8988T (cell line): ENCODE measurements around the gene DIS3L2.
A peak's percentile ranks its signal among the peaks of the same experiment; 100 is the strongest.
"Not testable (repeated sequence)": the region's sequence is repeated elsewhere in the genome, so short reads cannot be mapped to it uniquely, and the experiment has no call there.

Source experiments
- DNase-seq: peaks from one replicate; pipeline ENCODE4 v3.0.0; 2011

Gene DIS3L2

DNA sequence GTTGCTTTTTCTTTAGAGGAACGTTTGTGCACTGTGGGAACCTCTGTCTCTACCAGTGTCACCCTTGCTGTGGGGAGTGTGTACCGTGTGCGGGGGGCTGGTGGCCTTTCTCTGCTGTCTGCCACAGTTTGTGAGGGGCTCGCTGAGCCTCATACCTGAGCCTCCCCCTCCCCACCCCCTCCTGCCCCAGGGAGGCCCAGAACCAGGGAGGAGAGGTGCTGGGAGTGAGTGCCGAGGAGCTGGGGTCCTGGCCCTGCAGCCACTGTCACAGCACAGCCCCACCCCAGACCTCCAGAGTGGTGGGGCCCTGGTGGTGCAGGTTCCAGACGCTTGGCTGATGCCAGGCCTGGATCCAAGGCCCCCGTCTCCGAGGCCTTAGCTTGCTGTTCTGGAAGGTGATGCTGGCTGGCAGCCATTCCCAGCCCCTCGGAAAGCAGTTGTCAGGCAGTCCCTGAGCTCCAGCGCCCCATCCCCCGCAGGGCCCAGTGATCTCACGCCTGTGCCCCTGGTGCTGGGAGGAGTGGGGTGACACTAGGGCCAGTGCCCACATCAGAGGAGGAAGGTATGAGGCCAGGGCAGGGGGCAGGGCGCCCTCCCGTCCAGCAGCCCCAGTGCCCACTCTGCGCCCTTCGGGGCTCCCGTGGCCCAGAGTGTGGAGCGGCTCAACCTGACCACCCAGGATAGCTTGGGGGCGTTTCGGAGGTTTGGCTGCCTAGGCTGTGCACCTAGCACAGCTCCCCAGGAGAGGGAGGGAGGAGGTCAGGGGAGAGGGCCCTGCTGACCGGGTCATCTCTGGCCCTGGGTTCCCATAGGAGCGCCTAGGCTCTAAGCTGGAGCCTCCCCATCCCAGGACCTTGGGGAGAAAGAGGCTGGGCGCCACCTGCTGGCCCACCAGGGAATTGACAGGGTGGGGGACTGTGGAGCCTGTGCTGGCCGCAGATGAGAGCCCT is 364.1 kb downstream of the DIS3L2 start:
- DNase-seq: no peak

GRCh38 chr2:232326274-232327104 is 365.0 kb downstream of the DIS3L2 start:
- DNase-seq: not testable (repeated sequence)

DNA sequence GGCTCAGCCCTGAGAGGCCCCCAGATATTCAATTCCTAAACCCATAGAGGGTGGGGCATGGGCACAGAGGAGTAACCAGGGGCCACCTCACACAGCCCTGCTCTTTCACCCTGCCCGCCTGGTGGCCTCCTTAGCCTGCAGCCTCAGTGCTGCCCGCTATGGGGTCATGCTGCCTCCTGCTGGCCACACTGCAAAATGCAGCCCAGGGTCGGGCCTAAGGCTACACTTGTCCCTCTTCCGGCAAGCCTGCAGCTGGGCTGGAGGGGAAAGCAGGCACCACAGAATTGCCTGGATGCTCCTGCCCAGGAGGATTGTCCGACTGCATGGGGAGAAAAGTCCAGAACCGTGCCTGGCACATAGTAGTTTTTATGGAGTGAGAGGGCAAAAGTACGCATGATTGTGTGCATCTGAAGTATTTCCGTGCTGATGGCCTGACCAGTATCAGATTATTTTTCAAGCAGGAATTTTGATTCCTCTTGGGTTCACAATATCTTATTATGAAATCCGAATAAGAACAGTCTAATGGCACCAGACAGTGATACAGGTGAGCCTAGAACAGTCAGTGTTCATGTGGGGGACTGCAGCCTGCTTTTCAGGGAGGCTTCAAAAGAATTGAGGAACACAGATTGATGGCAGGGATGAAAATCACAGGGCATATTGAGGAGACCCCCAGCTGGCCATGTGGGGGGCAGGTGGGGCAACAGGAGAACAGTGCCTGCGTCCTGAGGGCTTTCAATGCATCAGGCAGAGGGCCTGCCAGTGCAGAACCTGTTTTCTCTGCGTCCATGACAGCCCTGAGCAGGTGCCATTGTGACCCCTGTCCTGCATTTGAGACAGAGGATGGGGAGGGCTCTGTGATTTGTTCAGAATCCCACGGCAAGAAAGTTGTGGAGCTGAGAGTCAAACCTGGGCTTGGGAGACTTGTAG is 365.9 kb downstream of the DIS3L2 start:
- DNase-seq: peak; percentile 82

DNA sequence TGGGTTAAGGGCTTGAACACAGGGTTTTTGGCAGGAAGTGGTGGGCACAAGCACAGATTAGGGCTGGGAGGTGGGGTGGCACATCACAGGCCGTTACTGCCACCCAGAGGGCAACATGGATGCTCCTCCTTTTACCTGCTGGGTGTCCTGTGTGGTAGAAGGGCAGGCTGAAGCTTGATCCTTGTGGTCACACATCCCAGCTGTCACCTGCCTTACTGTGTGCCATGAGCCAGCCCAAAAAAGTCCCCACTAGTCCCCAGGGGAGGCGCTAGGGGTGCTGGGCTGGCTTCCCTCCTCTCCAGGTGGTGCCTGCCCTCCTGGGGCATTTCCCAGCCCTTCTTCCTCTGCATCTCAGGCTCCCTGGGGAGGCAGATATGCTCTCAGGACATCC is 366.5 kb downstream of the DIS3L2 start:
- DNase-seq: no peak

DNA sequence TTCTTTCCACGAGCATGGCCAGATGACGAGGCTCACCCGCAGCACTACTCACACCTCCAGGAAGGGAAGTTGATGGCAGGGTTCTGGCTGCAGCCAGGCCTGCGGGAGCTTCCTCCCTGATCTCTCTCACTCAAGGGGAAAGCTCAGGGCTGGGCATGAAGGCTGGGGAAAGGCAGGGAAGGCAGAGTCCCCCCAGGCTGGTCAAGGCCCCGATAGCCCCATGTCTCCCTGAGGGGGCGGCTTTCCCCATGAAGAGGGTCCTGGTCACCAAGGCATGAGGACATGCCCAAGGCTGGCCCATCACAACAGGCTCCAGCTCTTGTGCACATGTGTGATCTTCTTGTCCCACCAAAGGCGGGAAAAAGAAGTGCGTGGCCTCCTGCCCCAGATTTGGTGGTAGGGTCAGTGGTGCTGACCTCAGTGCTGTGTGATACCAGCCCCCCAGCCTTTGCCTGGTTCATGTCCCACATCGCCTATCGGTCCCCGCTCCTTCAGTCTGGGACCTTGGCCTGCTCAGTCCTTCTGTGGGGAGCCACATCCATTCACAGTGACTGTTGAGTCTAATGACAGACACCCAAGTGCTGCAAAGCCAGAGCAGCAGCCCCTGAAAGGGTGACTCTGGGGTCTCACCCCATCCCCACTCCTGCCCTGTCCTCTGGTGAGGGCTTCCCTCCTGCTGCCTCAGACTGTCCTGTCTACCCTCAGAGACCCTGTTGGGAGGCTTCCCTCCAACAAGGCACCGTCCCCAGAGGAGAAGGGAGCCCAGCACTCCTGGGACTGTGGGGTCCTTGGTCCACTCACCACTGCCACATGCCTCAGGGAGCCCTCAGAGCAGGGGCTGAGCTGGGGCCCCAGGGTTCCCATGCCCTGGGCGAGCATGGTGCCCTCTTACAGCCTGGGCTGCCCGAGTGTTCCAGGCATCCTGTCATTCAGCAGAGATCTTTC is 367.3 kb downstream of the DIS3L2 start:
- no peak for DNase-seq

DNA sequence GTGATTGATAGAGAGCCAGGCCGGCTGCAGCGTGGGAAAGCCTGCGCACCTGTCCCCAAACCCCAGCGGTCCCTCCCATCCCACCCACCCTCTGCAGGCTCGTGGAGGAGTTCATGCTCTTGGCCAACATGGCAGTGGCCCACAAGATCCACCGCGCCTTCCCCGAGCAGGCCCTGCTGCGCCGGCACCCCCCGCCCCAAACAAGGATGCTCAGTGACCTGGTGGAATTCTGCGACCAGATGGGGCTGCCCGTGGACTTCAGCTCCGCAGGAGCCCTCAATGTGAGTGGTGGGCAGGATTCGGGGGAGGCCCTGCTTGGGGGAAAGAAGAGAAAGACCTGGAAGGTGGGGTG is 368.2 kb downstream of the DIS3L2 start:
- no peak for DNase-seq

GRCh38 chr2:232330068-232330999 is 368.8 kb downstream of the DIS3L2 start:
- no peak for DNase-seq

DNA sequence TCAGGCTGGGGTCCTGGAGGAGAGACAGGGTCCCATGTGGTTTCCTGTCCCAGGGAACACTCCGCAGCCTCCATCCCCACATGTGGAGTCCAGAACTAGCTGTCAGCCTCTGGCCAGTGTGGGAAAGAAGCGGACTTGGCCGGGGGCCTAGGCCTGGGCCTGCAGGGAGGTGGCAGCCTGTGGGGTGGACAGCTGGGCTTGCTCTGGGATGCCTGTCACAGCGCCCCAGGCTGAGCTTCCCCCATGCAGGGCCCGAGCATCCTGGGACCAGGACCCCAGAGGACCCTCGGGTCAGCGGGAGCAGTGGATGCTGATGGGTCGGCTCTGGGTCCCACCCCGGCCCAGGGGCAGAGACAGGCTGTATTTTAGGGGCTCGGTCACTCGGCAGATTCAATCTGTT is 369.5 kb downstream of the DIS3L2 start:
- not testable (repeated sequence) for DNase-seq

DNA sequence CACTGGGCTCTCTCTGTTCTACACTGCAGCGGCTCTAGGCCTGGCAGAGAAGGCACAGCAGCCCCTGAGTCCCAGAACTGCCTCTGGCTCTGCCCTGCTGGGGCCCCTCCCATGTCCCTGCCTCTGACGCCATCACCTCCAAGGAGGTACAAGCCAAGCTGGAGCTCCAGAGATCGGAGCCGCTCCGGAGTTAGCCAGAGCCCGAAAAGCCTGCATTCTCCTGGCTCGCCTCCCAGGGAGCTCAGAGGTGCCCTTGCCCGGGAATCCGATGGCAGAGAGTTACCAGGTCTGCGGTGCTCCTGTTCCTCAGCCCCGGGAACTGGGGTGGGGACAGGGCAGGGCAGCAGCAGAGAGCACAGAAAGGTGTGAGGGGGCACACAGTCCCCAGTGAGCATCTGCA is 370.1 kb downstream of the DIS3L2 start:
- DNase-seq: not testable (repeated sequence)

DNA sequence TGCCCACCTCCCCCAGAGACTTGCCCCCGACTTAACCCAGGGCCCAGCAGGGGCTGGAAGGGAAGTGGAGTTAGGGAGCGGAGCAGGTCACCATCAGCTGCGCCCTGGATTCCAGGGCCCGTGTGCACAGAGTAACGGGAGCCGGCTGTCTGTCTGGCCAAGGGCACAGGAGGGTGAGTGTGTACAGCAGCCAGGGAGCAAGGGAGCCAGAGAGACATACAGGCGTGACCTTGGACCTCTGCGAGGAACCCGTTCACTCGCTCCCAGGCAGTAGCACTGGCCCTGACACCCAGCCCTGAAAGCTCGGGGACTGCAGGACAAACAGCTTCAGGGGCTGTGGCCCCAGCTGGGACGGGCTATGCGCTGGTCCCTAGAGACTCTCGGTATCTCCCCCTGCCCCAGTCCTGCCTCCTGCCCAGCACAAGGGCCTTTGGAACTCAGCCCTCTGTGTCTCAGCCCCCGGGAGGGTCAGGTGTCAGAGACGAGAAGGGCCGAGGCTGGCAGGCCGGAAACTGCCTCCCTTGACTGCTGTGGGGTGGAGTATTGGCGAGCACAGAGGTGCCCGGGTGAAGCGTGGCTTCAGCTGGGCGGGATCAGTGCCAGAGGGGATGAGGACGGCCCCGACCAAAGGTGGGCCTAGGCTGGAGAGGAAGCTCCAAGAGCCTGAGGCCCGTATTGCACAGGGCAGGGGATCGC is 370.9 kb downstream of the DIS3L2 start:
- not testable (repeated sequence) for DNase-seq

DNA sequence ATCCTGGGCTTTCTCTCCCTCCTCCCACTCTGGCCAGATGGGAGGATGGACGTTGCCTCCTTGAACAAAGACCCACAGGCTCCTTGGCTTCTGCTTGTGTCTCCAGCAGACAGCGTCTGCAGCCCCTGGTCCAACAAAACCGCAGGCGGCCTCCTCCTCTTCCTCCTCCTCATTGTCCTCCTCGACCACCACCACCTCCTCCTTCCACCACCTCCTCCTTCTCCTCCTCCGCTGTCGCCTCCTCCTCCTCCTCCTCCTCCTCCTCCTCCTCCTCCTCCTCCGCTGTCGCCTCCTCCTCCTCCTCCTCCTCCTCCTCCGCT is 371.4 kb downstream of the DIS3L2 start:
- no peak for DNase-seq

DNA sequence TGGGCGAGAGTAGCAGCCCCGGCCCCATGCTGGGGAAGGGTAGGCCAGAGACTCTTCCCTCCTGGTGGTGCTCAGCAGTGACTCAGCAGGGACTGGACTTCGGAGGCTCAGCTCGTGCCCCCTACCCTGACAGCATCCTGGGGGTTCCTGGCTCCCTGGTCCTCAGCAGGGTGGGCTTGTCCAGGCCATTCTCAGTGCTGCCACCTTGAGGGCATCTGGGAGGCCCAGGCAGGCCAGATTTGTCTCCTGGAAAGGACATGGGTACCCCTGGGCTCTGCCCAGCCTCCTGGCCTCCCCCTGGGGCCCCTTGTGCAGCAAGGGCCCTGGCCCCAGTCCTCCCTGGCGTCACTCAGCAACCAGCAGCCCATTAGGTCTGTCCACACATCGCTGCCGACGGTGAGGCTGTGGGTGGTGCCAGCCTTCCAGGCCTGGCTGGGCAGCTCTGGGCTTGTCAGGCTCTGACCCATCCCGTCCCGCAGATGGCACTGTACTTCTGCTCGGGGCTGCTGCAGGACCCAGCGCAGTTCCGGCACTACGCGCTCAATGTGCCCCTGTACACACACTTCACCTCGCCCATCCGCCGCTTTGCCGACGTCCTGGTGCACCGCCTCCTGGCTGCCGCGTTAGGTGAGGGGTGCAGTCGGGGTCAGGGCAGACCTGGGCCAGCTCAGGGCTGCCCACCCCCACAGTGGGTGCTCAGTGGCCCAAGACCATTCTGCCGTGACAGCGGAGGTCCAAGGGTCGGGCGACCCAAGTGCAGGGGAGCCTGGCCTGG is 372.0 kb downstream of the DIS3L2 start:
- DNase-seq: peak; percentile 70

DNA sequence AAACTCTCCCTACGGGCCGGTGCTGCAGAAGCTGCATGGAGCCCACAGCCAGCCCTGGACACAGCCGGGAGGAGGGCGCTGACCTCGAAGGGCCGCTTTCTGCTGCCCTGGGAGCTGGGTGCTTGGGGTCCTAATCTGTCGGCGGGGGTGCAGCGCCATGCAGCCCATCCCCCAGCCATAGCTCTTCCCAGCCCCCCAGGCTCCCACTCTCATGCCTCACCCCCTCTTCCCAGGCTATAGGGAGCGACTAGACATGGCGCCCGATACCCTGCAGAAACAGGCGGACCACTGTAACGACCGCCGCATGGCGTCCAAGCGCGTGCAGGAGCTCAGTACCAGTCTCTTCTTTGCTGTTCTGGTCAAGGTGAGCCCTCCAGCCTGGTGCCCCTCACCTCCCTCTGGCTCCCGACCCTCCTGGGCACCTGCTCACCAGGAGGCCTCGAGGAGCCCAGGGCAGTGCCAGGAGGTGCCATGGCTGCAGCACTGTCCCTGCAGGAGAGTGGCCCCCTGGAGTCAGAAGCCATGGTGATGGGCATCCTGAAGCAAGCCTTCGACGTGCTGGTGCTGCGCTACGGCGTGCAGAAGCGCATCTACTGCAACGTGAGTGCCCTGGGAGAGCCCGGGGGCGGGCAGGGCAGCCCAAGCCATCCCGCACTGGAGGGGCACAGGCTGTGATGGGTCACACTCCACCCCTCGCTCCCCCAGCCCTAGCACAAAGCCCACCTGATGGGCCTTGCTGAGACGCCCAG is 372.8 kb downstream of the DIS3L2 start:
- not testable (repeated sequence) for DNase-seq

DNA sequence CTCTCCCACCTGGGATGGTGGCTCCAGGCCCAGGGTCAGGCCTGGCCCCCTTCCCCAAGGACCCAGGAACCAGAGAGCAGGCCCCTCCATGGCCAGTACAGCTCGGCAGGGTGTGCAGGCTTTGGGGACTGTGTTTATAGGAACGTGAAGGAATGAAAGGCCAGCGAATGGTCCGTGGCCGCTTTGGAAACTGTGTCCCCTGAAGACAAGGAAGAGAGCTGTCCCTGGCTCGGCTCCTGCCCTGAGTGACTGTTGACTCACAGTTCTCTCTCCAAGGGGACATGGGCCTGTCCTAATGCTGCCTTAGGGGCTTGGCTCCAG is 373.3 kb downstream of the DIS3L2 start:
- DNase-seq: not testable (repeated sequence)

DNA sequence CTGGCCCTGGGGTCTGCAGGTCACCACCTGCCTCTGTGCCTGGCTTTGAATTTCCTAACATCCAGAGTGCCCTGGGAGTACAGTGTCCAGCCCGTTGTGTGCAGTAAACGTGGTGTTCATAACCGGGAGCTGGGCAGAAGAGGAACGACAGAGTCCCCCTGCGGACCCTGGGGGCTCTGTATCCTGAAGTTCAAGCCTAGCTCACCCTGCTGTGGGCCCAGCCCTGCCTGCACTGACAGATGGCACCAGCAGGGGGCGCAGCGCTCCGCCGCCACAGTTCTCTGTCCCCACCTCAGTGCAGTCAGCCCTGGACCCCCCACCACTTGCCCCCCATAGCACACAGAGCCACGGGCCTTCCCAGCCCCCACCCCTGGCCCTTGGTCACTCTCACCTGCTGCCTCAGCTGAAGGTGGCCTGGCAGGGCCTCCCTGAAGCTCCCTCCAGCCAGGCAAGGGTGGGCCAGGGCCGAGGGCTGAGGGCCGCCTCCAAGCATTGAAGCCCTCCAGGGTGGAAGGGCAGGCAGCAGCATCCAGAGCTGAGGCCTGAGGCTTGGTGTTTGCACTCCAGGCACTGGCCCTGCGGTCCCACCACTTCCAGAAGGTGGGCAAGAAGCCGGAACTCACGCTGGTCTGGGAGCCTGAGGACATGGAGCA is 373.8 kb downstream of the DIS3L2 start:
- DNase-seq: not testable (repeated sequence)

GRCh38 chr2:232335859-232336215 is 374.3 kb downstream of the DIS3L2 start:
- no peak for DNase-seq

- DNase-seq: no peak
These were observed 374.8 kb downstream of the DIS3L2 start for GRCh38 chr2:232336241-232336736.
